Measurements from ENCODE around the gene BCR. TPM values are rescaled to one million over a fixed set of nuclear protein-coding genes. Genes with fewer than 3 reads are reported as not detected.

Gene BCR
- total and polyA plus RNA-seq, 2 of the 4 experiments (the other 2 are of a cell fraction): 28.9 to 44.6 TPM

- peak overlapping the region; percentile 21 for H2AK9ac ChIP-seq (replicated peaks; ENCODE audit: low read depth, low read length, poor library complexity)
- no peak overlapping the region for H3K27ac ChIP-seq (ENCODE audit: insufficient read depth, low read length)
- ChIA-PET CTCF (interaction anchor here (0.7 kb wide), 1 partner anchor 677 kb away, joined by 3 read pairs; no protein-coding TSS in a partner anchor), POLR2A (ENCODE audit: unreplicated experiment) (interaction anchor here (0.6 kb wide), 1 partner anchor 139 kb away, joined by 7 read pairs; no protein-coding TSS in a partner anchor)
- H3K9ac ChIP-seq (ENCODE audit: low read depth, low read length): no peak overlapping the region
- no peak overlapping the region for H3K18ac ChIP-seq (ENCODE audit: low read depth, low read length)
- H4K20me1 ChIP-seq (ENCODE audit: insufficient read depth, low read length): peaks cover 54% of the 10 kb centered on the region
- H3K56ac ChIP-seq (ENCODE audit: extremely low read depth, insufficient read depth, low read length): no peak overlapping the region
- WGBS, 2 experiments (ENCODE audit: extremely low coverage in 2 of 2, insufficient read length in 1 of 2): no CpG with 5 or more reads among the region's 5 CpGs
- in situ Hi-C loops (cut with MboI; ENCODE audit: low sequenced_read_pairs): no loop called here
- dilution Hi-C loops (cut with HindIII; ENCODE audit: low sequenced_read_pairs, unreplicated experiment): no loop called here
- no peak overlapping the region for H3K4me2 ChIP-seq (ENCODE audit: low read depth, low read length)
- H3K14ac ChIP-seq (replicated peaks; ENCODE audit: low read depth, low read length): no peak overlapping the region
- ATAC-seq (ENCODE audit: low read depth) (peak; percentile 30), DNase-seq (no peak)
- H3K9me1 ChIP-seq (ENCODE audit: insufficient read depth, low read length): peaks cover 34% of the 10 kb centered on the region
- no peak overlapping the region for H2AFZ ChIP-seq (replicated peaks; ENCODE audit: low read length, poor library complexity)
- no TSS peak for BruUV-seq (replicated peaks)
- no peaks in the 10 kb centered on the region for H3K36me3 ChIP-seq (ENCODE audit: control insufficient read depth, insufficient read depth, low read length)
- no peak overlapping the region for H3K4ac ChIP-seq (ENCODE audit: low read depth, low read length)
- H3K27me3 ChIP-seq (ENCODE audit: control insufficient read depth, insufficient read depth, low read length): no peaks in the 10 kb centered on the region
- no peak overlapping the region for H3K4me3 ChIP-seq (ENCODE audit: insufficient read depth, low read depth, low read length)
- peaks cover 3% of the 10 kb centered on the region; the same call in 1 of the 2 replicates for H3K9me3 ChIP-seq (ENCODE audit: control insufficient read depth, insufficient read depth, low read length)
- H3K4me1 ChIP-seq (ENCODE audit: control insufficient read depth, insufficient read depth, low read length): peaks cover 11% of the 10 kb centered on the region
- no peak overlapping the region for H2BK120ac ChIP-seq (ENCODE audit: low read depth, low read length)
- no peak overlapping the region; the same call in 1 of the 2 replicates for H4K91ac ChIP-seq (ENCODE audit: insufficient read depth, low read depth, low read length)
- intact Hi-C loops (cut with micrococcal nuclease): no loop called here
- H2BK15ac ChIP-seq (ENCODE audit: low read depth, low read length): no peak overlapping the region
- no peak overlapping the region for H4K5ac ChIP-seq (ENCODE audit: low read depth, low read length)
- no peak overlapping the region for H3K23ac ChIP-seq (ENCODE audit: low read depth, low read length)
- H2BK20ac ChIP-seq (ENCODE audit: low read depth, low read length): no peak overlapping the region
- TF ChIP-seq MAFK (IDR thresholded peaks at IDR 0.05; ENCODE audit: low read depth, low read length): no peak
- TF ChIP-seq USF2 (IDR thresholded peaks at IDR 0.05; ENCODE audit: low read depth, low read length): no peak
- TF ChIP-seq CHD1 (IDR thresholded peaks at IDR 0.05; ENCODE audit: low read depth, low read length): no peak
- no peak for TF ChIP-seq ELK1 (IDR thresholded peaks at IDR 0.05; ENCODE audit: borderline replicate concordance, low read depth, low read length)
- TF ChIP-seq MXI1 (IDR thresholded peaks at IDR 0.05; ENCODE audit: borderline replicate concordance, low read depth, low read length): no peak
- no peak for TF ChIP-seq MAZ (IDR thresholded peaks at IDR 0.05; ENCODE audit: borderline replicate concordance, low read depth, low read length)
- no peak for TF ChIP-seq FOS (IDR thresholded peaks at IDR 0.05; ENCODE audit: low read depth, low read length)
- TF ChIP-seq RAD21 (IDR thresholded peaks at IDR 0.05; ENCODE audit: low read length): no peak
- no peak for TF ChIP-seq BHLHE40 (IDR thresholded peaks at IDR 0.05; ENCODE audit: low read depth, low read length)
- TF ChIP-seq POLR2A (IDR thresholded peaks at IDR 0.05; ENCODE audit: low read depth, low read length): no peak
- no peak for TF ChIP-seq RCOR1 (IDR thresholded peaks at IDR 0.05; ENCODE audit: insufficient replicate concordance, low read length)
- TF ChIP-seq CTCF (conservative IDR thresholded peaks at IDR 0.05; ENCODE audit: low read depth, low read length): no peak
- no peak for TF ChIP-seq RFX5 (IDR thresholded peaks at IDR 0.05; ENCODE audit: low read depth, low read length)
- TF ChIP-seq SMC3 (IDR thresholded peaks at IDR 0.05; ENCODE audit: low read depth, low read length): no peak
- TF ChIP-seq NFE2L2 (IDR thresholded peaks at IDR 0.05; ENCODE audit: low read depth, low read length): no peak
- TF ChIP-seq CEBPB (IDR thresholded peaks at IDR 0.05; ENCODE audit: low read depth, low read length): no peak
- peaks cover 49 to 84% of the 10 kb centered on the region in 2 experiments for H3K79me1 ChIP-seq (ENCODE audit: low read depth in 1 of 2, low read length in 2 of 2)
- H4K8ac ChIP-seq (ENCODE audit: low read depth in 2 of 2, low read length in 2 of 2): no peak overlapping the region
- H2AK5ac ChIP-seq (ENCODE audit: low read depth, low read length): no peak overlapping the region
- H2BK5ac ChIP-seq (ENCODE audit: low read depth, low read length, poor library complexity, severe bottlenecking): no peak overlapping the region
Observed at GRCh38 chr22:23231471-23232093, 51.3 kb downstream of the BCR start.

Data from IMR-90 (cell line).